Karpas-422 (cell line): ENCODE data around the gene MYO9B. TPM values are rescaled to one million over a fixed set of nuclear protein-coding genes. Genes with fewer than 3 reads are reported as not detected.

Experiments used
- DNase-seq: peaks from one replicate; pipeline ENCODE4 v3.0.0-alpha.2; 2015
- H2AFZ ChIP-seq: fragments of 200-600 bp; sonication (generic); 2 replicates; pipeline ENCODE4 v1.6.1; 2014; ENCODE audit warnings: antibody characterized with exemption, low read length, mixed read lengths
- H3K27ac ChIP-seq: fragments of 200-600 bp; sonication (generic); 2 replicates; pipeline ENCODE4 v1.5.1; 2014; ENCODE audit warnings: mild to moderate bottlenecking, low read length, moderate library complexity
- H3K27me3 ChIP-seq: fragments of 200-600 bp; sonication (generic); 2 replicates; pipeline ENCODE4 v1.6.1; 2014; ENCODE audit warnings: low read length, mixed read lengths
- H3K36me3 ChIP-seq: fragments of 200-600 bp; sonication (generic); 2 replicates; pipeline ENCODE4 v1.6.1; 2014; ENCODE audit warnings: low read length, mixed read lengths; ENCODE audit not compliant: insufficient read depth
- H3K4me1 ChIP-seq: fragments of 200-600 bp; sonication (generic); 2 replicates; pipeline ENCODE4 v1.6.1; 2014; ENCODE audit warnings: mild to moderate bottlenecking, low read length, mixed read lengths
- H3K4me2 ChIP-seq: fragments of 200-600 bp; sonication (generic); 2 replicates; pipeline ENCODE4 v1.6.1; 2014; ENCODE audit warnings: low read length, low read depth, mild to moderate bottlenecking; ENCODE audit not compliant: poor library complexity, severe bottlenecking
- H3K4me3 ChIP-seq: fragments of 200-600 bp; sonication (generic); 2 replicates; pipeline ENCODE4 v1.5.1; 2014; ENCODE audit warnings: mild to moderate bottlenecking, antibody characterized with exemption, low read length, mixed read lengths
- H3K79me2 ChIP-seq: fragments of 200-600 bp; sonication (generic); 2 replicates; pipeline ENCODE4 v1.6.1; 2014; ENCODE audit warnings: mild to moderate bottlenecking, low read length, mixed read lengths
- H3K9ac ChIP-seq: fragments of 200-600 bp; sonication (generic); 2 replicates; pipeline ENCODE4 v1.6.0; 2014; ENCODE audit warnings: low read length
- H3K9me2 ChIP-seq: fragments of 200-600 bp; sonication (generic), shearing (Covaris generic); replicated peaks from 2 replicates; pipeline ENCODE4 v1.6.0; 2014; ENCODE audit warnings: mild to moderate bottlenecking, low read length, moderate library complexity; ENCODE audit not compliant: insufficient read depth
- H3K9me3 ChIP-seq: fragments of 300-700, 200-600 bp; sonication (generic); 2 replicates; pipeline ENCODE4 v1.6.1; 2014; ENCODE audit warnings: low read length, mixed read lengths
- H4K20me1 ChIP-seq: fragments of 200-600 bp; sonication (generic); 2 replicates; pipeline ENCODE4 v1.6.1; 2014; ENCODE audit warnings: mild to moderate bottlenecking, antibody characterized with exemption, low read length, low read depth; ENCODE audit not compliant: insufficient read depth
- total RNA-seq: library from RNA; depleted of rRNA; stranded (reverse); fragments of >200 nt; shearing (Covaris generic); gene quantifications from 2 replicates; pipeline ENCODE4 v1.2.3, GENCODE V29; 2014; ENCODE audit warnings: low replicate concordance

MYO9B gene
- total RNA-seq, 1 experiment from 2014 or later = 80.1 TPM

DNA sequence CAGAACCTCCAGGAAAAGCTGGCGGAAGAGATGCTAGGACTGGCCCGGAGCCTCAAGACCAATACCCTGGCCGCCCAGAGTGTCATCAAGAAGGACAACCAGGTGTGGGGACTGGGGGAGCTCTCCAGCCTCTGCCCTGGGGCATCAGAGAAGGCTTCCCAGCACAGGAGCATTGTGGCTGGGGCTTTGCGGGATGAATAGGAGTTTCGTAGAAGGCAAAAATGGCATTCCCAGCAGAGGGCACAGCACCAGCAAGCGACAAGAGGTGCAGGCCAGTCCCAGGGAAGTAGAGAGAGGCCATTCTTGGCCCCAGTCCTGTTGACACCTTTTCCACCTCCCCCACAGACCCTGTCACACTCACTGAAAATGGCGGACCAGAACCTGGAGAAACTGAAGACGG, 143.7 kb downstream of the MYO9B start:
- Histone ChIP-seq H3K27me3 (no peaks in the 10 kb centered on the region), H3K4me3 (no peak overlapping the region), H3K36me3 (peaks cover 24% of the 10 kb centered on the region), H3K4me2 (no peak overlapping the region), H3K9me3 (no peaks in the 10 kb centered on the region), H3K27ac (no peak overlapping the region), H3K4me1 (peaks cover 22% of the 10 kb centered on the region), H3K9me2 (no peaks in the 10 kb centered on the region), H2AFZ (no peak overlapping the region), H4K20me1 (no peaks in the 10 kb centered on the region), H3K9ac (no peak overlapping the region), H3K79me2 (no peaks in the 10 kb centered on the region)
- DNase-seq = no peak

DNA sequence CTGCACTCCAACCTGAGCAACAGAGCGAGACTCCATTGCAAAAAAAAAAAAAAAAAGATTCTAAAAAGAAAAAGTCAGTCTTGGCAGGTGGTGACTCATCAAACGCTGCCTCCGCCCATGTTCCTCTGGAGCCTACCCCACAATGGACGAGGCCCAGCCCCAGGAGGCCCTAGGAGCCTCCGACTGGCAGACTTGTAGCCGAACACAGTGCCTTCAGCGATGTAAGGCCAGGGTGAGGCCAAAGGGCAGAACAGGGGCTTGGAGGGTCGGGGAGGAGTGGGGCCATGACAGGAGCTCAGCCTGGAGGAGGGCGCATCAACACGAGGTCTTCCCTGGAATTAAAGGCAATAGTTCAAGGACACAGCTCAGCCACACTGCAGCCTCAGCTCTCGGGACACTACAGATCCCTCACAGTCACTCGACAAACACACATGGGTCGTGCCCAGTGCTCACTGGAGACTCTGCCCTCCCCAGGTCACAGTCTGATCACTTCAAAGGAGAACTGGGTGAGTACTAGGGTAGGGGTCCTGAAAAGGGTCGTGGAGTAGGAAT, 144.7 kb downstream of the MYO9B start:
- H3K9ac ChIP-seq = no peak overlapping the region
- H3K27me3 ChIP-seq = no peaks in the 10 kb centered on the region
- no peak overlapping the region for H3K4me3 ChIP-seq
- no peaks in the 10 kb centered on the region for H3K9me2 ChIP-seq
- no peaks in the 10 kb centered on the region for H3K79me2 ChIP-seq
- H3K4me1 ChIP-seq = peaks cover 13% of the 10 kb centered on the region
- H3K9me3 ChIP-seq = no peaks in the 10 kb centered on the region
- no peak overlapping the region for H3K27ac ChIP-seq
- no peaks in the 10 kb centered on the region for H4K20me1 ChIP-seq
- peaks cover 24% of the 10 kb centered on the region for H3K36me3 ChIP-seq
- H3K4me2 ChIP-seq = no peak overlapping the region
- no peak for DNase-seq
- no peak overlapping the region for H2AFZ ChIP-seq

DNA sequence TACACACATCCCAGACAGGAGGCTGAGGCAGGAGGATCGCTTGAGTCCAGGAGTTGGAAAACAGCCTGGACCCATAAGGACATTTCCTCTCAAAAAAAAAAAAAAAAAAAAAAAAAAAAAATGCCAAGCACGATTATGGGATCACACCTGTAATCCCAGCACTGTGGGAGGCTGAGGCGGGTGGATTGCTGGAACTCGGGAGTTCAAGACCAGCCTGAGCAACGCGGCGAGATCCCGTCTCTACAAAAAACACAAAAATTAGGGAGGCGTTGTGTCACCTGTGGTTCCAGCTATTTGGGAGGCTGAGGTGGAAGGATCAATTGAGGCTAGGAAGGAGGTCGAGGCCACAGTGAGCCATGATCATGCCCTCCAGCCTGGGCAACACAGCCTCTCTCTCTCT, 149.5 kb downstream of the MYO9B start:
- no peak overlapping the region for H2AFZ ChIP-seq
- no peak overlapping the region for H3K9ac ChIP-seq
- no peak overlapping the region for H3K27ac ChIP-seq

DNA sequence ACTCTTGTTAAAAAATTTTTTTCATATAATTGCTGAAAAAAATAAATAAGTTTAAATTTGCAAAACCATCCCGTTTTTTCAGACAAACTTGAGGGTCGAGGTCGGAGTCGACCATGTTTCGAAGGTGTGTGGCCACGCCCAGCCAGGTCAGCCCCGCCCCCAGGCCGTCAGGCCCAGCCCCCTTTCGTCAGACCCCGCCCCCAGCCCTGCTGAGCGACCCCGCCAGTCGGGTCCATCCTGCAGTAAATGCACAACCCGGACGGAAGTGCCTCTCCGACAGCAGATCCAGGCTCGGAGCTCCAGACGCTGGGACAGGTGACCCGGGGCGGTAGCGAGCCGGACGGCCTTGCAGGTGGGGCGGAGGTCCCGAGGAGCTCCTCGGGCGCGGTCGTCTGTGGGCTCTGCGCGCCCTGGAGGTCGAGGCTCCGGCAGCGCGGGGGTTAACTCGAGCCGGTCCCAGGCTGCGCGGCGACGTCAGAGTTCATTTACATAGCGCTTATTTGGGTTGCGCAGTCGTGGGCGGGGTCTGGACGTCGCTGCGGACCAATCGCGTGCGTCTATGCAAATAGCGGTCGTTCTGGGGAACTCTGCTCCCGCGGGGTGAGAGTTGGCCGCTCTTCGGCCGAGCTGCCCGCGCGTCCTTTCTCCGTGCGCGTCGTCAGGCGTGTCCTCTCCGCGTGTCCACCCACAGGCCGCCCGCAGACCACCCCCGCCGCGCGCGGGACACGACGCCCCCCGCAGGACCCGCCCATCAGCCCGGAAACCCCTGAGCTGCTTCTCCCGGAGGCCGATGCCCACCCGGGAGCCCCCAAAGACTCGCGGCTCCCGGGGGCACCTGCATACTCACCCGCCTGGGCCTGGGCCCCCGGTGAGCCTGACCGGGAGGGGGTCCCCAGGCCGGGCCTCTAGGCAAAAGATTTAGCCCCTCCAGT, 150.7 kb downstream of the MYO9B start, which contains the start of gene OCEL1:
Gene OCEL1 (plus strand): TSS at position 225 of the 932 bp plus-strand sequence. CDS start 22 bp downstream, at position 247.
- DNase-seq = peak; percentile 99
- Histone ChIP-seq H3K4me3 (peak within 1 kb of the TSS; percentile 74), H3K9me2 (no peaks in the 10 kb centered on the region), H3K4me1 (peaks cover 16% of the 10 kb centered on the region), H3K9me3 (no peaks in the 10 kb centered on the region), H3K27me3 (no peaks in the 10 kb centered on the region), H4K20me1 (no peaks in the 10 kb centered on the region), H3K9ac (peak within 1 kb of the TSS; percentile 90), H3K4me2 (peak within 1 kb of the TSS; percentile 94), H3K36me3 (no peaks in the 10 kb centered on the region), H3K79me2 (peaks cover 8% of the 10 kb centered on the region), H3K27ac (peak within 1 kb of the TSS; percentile 61), H2AFZ (peak within 1 kb of the TSS; percentile 71)

More for the DNA sequence above, 149.5 kb downstream of the MYO9B start:
- H4K20me1 ChIP-seq = no peaks in the 10 kb centered on the region
- H3K4me3 ChIP-seq = no peak overlapping the region
- H3K9me3 ChIP-seq = no peaks in the 10 kb centered on the region
- H3K36me3 ChIP-seq = no peaks in the 10 kb centered on the region
- peaks cover 8% of the 10 kb centered on the region for H3K79me2 ChIP-seq
- H3K27me3 ChIP-seq = no peaks in the 10 kb centered on the region
- no peak for DNase-seq
- no peak overlapping the region for H3K4me2 ChIP-seq
- H3K4me1 ChIP-seq = peaks cover 16% of the 10 kb centered on the region
- no peaks in the 10 kb centered on the region for H3K9me2 ChIP-seq

DNA sequence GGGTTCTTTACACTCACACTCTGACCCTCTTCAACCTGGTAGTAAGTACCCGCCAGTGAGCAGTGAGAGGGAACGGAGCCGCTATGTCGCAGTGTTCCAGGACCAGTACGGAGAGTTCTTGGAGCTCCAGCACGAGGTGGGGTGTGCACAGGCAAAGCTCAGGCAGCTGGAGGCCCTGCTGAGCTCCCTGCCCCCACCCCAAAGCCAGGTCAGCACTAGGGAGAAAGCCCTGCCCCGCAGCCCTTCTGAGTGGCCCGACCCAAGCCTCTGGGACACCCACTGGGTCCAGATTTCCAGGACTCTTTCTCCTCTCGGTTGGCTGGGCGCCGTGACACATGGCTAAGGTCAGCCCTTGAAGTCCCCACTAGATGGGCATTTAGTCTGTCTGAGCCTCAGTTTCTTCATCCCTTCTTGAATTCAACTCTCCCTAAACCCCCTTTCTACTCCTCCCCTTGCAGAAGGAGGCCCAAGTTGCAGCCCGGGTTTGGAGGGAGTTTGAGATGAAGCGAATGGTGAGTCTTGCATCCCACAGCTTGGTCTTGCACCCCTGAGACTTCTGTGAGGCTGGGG, 152.3 kb downstream of the MYO9B start:
- Histone ChIP-seq H3K27ac (no peak overlapping the region), H3K4me1 (peaks cover 16% of the 10 kb centered on the region), H4K20me1 (0 out of 2 replicates have a peak, but pooled peaks cover 7% of the 10 kb centered on the region), H3K27me3 (no peaks in the 10 kb centered on the region), H3K36me3 (no peaks in the 10 kb centered on the region; the same call in 1 of the 2 replicates), H2AFZ (no peak overlapping the region), H3K9me2 (no peaks in the 10 kb centered on the region), H3K9me3 (no peaks in the 10 kb centered on the region), H3K4me2 (peak overlapping the region; percentile 94), H3K4me3 (no peak overlapping the region), H3K79me2 (peaks cover 8% of the 10 kb centered on the region), H3K9ac (no peak overlapping the region)
- DNase-seq = no peak

DNA sequence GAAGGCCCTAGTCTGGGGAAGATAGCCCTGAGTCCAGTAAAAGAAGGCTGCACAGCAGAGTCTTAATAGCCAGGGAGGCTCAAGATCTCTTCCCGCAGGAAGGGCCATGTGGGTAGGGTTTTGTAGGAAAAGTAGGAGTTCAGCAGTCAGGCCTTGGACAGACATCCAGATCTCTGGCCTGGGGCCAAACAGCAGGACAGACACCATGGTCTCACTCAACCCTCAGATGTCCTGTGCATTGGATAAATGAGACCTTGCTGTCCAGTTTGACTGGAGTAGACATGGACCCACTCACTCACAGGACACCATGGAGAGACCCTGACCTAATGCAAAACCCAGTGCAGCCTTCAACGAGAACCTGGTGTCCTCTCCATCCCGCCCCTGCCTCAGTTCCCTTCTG, 154.3 kb downstream of the MYO9B start:
- Histone ChIP-seq H3K4me3 (no peak overlapping the region), H2AFZ (no peak overlapping the region), H3K27me3 (no peaks in the 10 kb centered on the region), H3K4me2 (no peak overlapping the region), H3K9me3 (no peaks in the 10 kb centered on the region), H4K20me1 (peaks cover 13% of the 10 kb centered on the region; the same call in 1 of the 2 replicates), H3K27ac (no peak overlapping the region), H3K79me2 (peaks cover 27% of the 10 kb centered on the region), H3K36me3 (no peaks in the 10 kb centered on the region; the same call in 1 of the 2 replicates), H3K9me2 (no peaks in the 10 kb centered on the region), H3K9ac (no peak overlapping the region), H3K4me1 (peaks cover 20% of the 10 kb centered on the region)
- no peak for DNase-seq

DNA sequence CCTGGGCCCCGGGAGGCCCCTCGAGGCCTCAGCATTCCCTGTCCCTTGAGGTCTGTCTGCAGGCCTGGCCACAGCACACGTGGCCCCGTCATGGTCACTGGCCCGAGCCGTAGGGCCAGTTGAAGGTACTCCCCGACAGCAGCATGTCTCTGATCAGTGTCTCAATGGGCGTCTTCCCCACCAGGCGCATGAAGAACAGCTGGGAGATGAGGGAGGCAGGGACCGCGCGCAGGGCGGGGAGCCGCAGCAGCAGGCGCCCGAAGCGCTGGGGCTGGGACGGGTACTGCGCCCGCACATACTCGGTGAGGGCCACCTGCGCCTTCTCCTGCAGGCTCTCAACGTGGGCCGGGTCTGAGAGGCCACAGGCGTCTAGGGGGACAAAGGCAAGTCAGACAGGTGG, 156.7 kb downstream of the MYO9B start:
- Histone ChIP-seq H3K4me3 (no peak overlapping the region), H3K27ac (no peak overlapping the region), H3K79me2 (peaks cover 24% of the 10 kb centered on the region), H3K9ac (no peak overlapping the region), H3K4me2 (no peak overlapping the region), H4K20me1 (peaks cover 13% of the 10 kb centered on the region; the same call in 1 of the 2 replicates), H3K9me3 (no peaks in the 10 kb centered on the region), H3K27me3 (no peaks in the 10 kb centered on the region), H2AFZ (no peak overlapping the region), H3K4me1 (peaks cover 22% of the 10 kb centered on the region), H3K36me3 (no peaks in the 10 kb centered on the region; the same call in 1 of the 2 replicates), H3K9me2 (no peaks in the 10 kb centered on the region)
- no peak for DNase-seq

DNA sequence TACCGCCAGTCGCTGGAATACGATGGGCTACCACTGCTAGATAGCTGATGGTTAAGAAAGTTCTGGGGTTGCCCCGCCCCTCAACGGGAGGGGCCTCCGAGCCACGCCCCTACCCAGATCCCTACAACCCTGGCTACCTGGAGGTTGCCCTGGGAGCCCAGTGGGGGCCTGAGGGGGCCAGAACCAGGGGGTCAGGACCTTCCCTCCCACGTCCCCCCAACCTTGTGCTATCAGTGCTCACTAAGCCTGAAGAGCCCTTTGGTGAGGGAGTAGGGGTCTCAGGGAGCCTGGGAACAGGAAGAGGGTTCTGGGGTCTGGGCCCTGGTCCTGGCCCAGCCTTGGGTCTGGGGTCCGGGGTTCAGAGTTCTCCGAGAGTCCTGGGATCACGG, 159.3 kb downstream of the MYO9B start:
- H3K27me3 ChIP-seq = no peaks in the 10 kb centered on the region
- H3K4me3 ChIP-seq = peak overlapping the region; percentile 73
- peak overlapping the region; percentile 75 for H3K9ac ChIP-seq
- H3K36me3 ChIP-seq = no peaks in the 10 kb centered on the region; the same call in 1 of the 2 replicates
- H3K27ac ChIP-seq = peak overlapping the region; percentile 63
- DNase-seq = peak; percentile 87
- H3K4me2 ChIP-seq = peak overlapping the region; percentile 93
- H3K4me1 ChIP-seq = peaks cover 20% of the 10 kb centered on the region
- no peaks in the 10 kb centered on the region for H3K9me2 ChIP-seq
- H2AFZ ChIP-seq = peak overlapping the region; percentile 87; the same call in 1 of the 2 replicates
- peaks cover 13% of the 10 kb centered on the region; the same call in 1 of the 2 replicates for H4K20me1 ChIP-seq
- no peaks in the 10 kb centered on the region for H3K9me3 ChIP-seq
- H3K79me2 ChIP-seq = peaks cover 23% of the 10 kb centered on the region
